IPS DF 6.9 (cell line): ENCODE data around the gene SF3A2.

Source experiments
- DNase-seq: peaks from one replicate; pipeline ENCODE4 v3.0.0-alpha.2; 2013; ENCODE audit warnings: low read depth, low spot score
- H3K27ac ChIP-seq: one replicate; pipeline ENCODE4 v1.5.1; 2013; ENCODE audit warnings: low read length, control low read depth
- H3K27me3 ChIP-seq: 2 replicates; pipeline ENCODE4 v1.6.1; 2013; ENCODE audit warnings: mild to moderate bottlenecking, low read length; ENCODE audit not compliant: control insufficient read depth, insufficient read depth
- H3K36me3 ChIP-seq: 2 replicates; pipeline ENCODE4 v1.6.1; 2013; ENCODE audit warnings: low read length; ENCODE audit not compliant: control insufficient read depth, insufficient read depth
- H3K4me1 ChIP-seq: 2 replicates; pipeline ENCODE4 v1.6.1; 2013; ENCODE audit warnings: low read length; ENCODE audit not compliant: control insufficient read depth, insufficient read depth
- H3K4me3 ChIP-seq: 2 replicates; pipeline ENCODE4 v1.5.1; 2013; ENCODE audit warnings: mild to moderate bottlenecking, low read length
- H3K9me3 ChIP-seq: 2 replicates; pipeline ENCODE4 v1.6.1; 2013; ENCODE audit warnings: low read length, inconsistent platforms; ENCODE audit not compliant: control insufficient read depth, insufficient read depth
- WGBS: extraction: QIAGEN DNeasy Blood & Tissue Kit; methylation state at CpG from one replicate; pipeline ENCODE4 v1.1.7; 2013; ENCODE audit warnings: mixed read lengths, missing lambda C conversion rate; ENCODE audit not compliant: insufficient read length, insufficient coverage; 5-methylcytosine and 5-hydroxymethylcytosine counted together

The SF3A2 gene

GRCh38 chr19:2216361-2217225 lies 20.0 kb upstream of the SF3A2 start:
- Histone ChIP-seq H3K27me3 (no peaks in the 10 kb centered on the region), H3K4me3 (no peak overlapping the region), H3K9me3 (no peaks in the 10 kb centered on the region), H3K36me3 (peaks cover 46% of the 10 kb centered on the region), H3K27ac (no peak overlapping the region), H3K4me1 (no peaks in the 10 kb centered on the region)
- DNase-seq: no peak
- no CpG with 5 or more reads among the region's 43 CpGs for WGBS

- Histone ChIP-seq H3K4me1 (no peaks in the 10 kb centered on the region), H3K4me3 (no peak overlapping the region), H3K36me3 (peaks cover 47% of the 10 kb centered on the region), H3K27ac (no peak overlapping the region), H3K9me3 (no peaks in the 10 kb centered on the region), H3K27me3 (no peaks in the 10 kb centered on the region)
- DNase-seq: no peak
- WGBS: no CpG with 5 or more reads among the region's 22 CpGs
Observed at GRCh38 chr19:2217591-2217990, 19.0 kb upstream of the SF3A2 start.

- no peaks in the 10 kb centered on the region for H3K9me3 ChIP-seq
- H3K4me1 ChIP-seq: no peaks in the 10 kb centered on the region
- WGBS: no CpG with 5 or more reads among the region's 21 CpGs
- peaks cover 44% of the 10 kb centered on the region for H3K36me3 ChIP-seq
- H3K27ac ChIP-seq: no peak overlapping the region
- DNase-seq: no peak
- H3K27me3 ChIP-seq: no peaks in the 10 kb centered on the region
- H3K4me3 ChIP-seq: no peak overlapping the region
Observed at GRCh38 chr19:2219726-2220125, 16.9 kb upstream of the SF3A2 start.

GRCh38 chr19:2221250-2221831 lies 15.3 kb upstream of the SF3A2 start:
- Histone ChIP-seq H3K9me3 (no peaks in the 10 kb centered on the region), H3K27me3 (no peaks in the 10 kb centered on the region), H3K27ac (no peak overlapping the region), H3K4me1 (no peaks in the 10 kb centered on the region), H3K4me3 (no peak overlapping the region), H3K36me3 (peaks cover 47% of the 10 kb centered on the region)
- WGBS: no CpG with 5 or more reads among the region's 20 CpGs
- no peak for DNase-seq

GRCh38 chr19:2221918-2222317 lies 14.7 kb upstream of the SF3A2 start:
- Histone ChIP-seq H3K9me3 (no peaks in the 10 kb centered on the region), H3K27ac (no peak overlapping the region)

GRCh38 chr19:2223391-2223790 lies 13.2 kb upstream of the SF3A2 start:
- Histone ChIP-seq H3K27me3 (no peaks in the 10 kb centered on the region), H3K4me1 (no peaks in the 10 kb centered on the region), H3K9me3 (no peaks in the 10 kb centered on the region), H3K4me3 (no peak overlapping the region), H3K36me3 (peaks cover 43% of the 10 kb centered on the region), H3K27ac (no peak overlapping the region)
- no peak for DNase-seq
- WGBS: no CpG with 5 or more reads among the region's 18 CpGs

More at GRCh38 chr19:2221918-2222317, 14.7 kb upstream of the SF3A2 start:
- Histone ChIP-seq H3K4me1 (no peaks in the 10 kb centered on the region), H3K27me3 (no peaks in the 10 kb centered on the region), H3K4me3 (no peak overlapping the region), H3K36me3 (peaks cover 47% of the 10 kb centered on the region)
- WGBS: no CpG with 5 or more reads among the region's 20 CpGs
- no peak for DNase-seq

- no peak for DNase-seq
Observed at GRCh38 chr19:2223959-2224358, 12.7 kb upstream of the SF3A2 start.

GRCh38 chr19:2224754-2225349 lies 11.8 kb upstream of the SF3A2 start:
- no peak overlapping the region for H3K27ac ChIP-seq
- H3K4me3 ChIP-seq: no peak overlapping the region
- no peaks in the 10 kb centered on the region for H3K4me1 ChIP-seq
- DNase-seq: no peak
- peaks cover 51% of the 10 kb centered on the region for H3K36me3 ChIP-seq
- no peaks in the 10 kb centered on the region for H3K27me3 ChIP-seq
- WGBS: no CpG with 5 or more reads among the region's 13 CpGs
- H3K9me3 ChIP-seq: no peaks in the 10 kb centered on the region

More at GRCh38 chr19:2223959-2224358, 12.7 kb upstream of the SF3A2 start:
- WGBS: no CpG with 5 or more reads among the region's 14 CpGs
- Histone ChIP-seq H3K27me3 (no peaks in the 10 kb centered on the region), H3K36me3 (peaks cover 48% of the 10 kb centered on the region), H3K4me1 (no peaks in the 10 kb centered on the region), H3K27ac (no peak overlapping the region), H3K9me3 (no peaks in the 10 kb centered on the region), H3K4me3 (no peak overlapping the region)

- no CpG with 5 or more reads among the region's 32 CpGs for WGBS
- no peaks in the 10 kb centered on the region for H3K27me3 ChIP-seq
- peaks cover 48% of the 10 kb centered on the region for H3K36me3 ChIP-seq
- H3K4me1 ChIP-seq: no peaks in the 10 kb centered on the region
- no peak overlapping the region for H3K4me3 ChIP-seq
- no peaks in the 10 kb centered on the region for H3K9me3 ChIP-seq
- DNase-seq: no peak
- H3K27ac ChIP-seq: no peak overlapping the region
Observed at GRCh38 chr19:2225415-2226050, 11.1 kb upstream of the SF3A2 start.

- H3K27me3 ChIP-seq: no peaks in the 10 kb centered on the region
- no peak overlapping the region for H3K27ac ChIP-seq
- H3K4me1 ChIP-seq: no peaks in the 10 kb centered on the region
- no peak for DNase-seq
- peaks cover 46% of the 10 kb centered on the region for H3K36me3 ChIP-seq
- H3K4me3 ChIP-seq: no peak overlapping the region
- no CpG with 5 or more reads among the region's 59 CpGs for WGBS
- no peaks in the 10 kb centered on the region for H3K9me3 ChIP-seq
Observed at GRCh38 chr19:2226051-2226839, 10.4 kb upstream of the SF3A2 start.
